Measurements from ENCODE around the gene KITLG. TPM values are rescaled to one million over a fixed set of nuclear protein-coding genes. Genes with fewer than 3 reads are reported as not detected.

Gene KITLG
- total RNA-seq, 1 donor from 2014 or later = 77.5 TPM

DNA sequence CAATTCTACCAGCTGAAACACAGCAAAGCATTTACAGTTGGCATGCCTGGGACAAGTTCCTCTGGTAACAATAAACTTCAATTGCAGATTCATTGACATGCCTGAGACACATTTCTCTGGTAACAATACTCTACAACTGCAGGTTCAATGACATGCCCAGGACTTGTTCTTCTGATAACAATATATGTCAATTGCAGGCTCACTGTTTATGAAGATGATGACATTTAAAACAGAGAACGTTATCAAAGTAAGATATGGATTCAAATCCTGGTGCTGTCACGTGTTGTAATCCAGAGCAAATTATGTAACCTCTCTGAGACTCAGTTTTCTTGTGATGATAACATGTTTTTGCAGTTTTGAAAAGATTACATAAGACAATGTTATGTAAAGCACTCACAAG lies 20.5 kb downstream of the KITLG start:
- ATAC-seq (peak in 1 of 2 donors; percentile 22), DNase-seq (no peak)
- H3K9me3 ChIP-seq = no peaks in the 10 kb centered on the region
- H3K4me1 ChIP-seq = peaks cover 41% of the 10 kb centered on the region
- TF ChIP-seq CTCF (IDR thresholded peaks at IDR 0.05) = no peak
- intact Hi-C loops (cut with DNase I) = no loop called here
- no peaks in the 10 kb centered on the region for H3K27me3 ChIP-seq (ENCODE audit: low read depth)
- peak overlapping the region; percentile 51 for H3K27ac ChIP-seq
- no peak overlapping the region for H3K4me3 ChIP-seq
- no peaks in the 10 kb centered on the region for H3K36me3 ChIP-seq

DNA sequence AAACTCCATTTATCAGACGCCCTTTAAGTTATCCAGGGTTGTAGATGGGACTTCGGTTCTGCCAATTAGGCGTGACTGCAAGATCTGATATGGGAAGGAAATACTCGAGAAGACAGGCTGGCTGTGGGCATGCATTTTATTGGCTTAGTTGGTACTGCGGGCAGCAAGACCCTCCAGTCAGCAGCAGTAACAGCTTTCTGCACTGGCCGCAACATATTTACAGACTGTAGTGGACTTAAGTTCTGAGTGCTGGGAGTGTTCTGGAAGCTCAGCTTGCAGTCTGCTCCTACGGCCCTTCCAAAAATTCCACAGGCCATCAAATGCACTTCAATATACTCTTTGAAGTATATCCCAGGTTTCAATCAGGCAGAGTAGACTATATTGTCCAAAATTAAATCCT lies 21.1 kb downstream of the KITLG start:
- no peaks in the 10 kb centered on the region for H3K27me3 ChIP-seq (ENCODE audit: low read depth)
- ATAC-seq (peak; percentile 69 to 77), DNase-seq (no peak)
- H3K27ac ChIP-seq = peak overlapping the region; percentile 51
- H3K9me3 ChIP-seq = no peaks in the 10 kb centered on the region
- H3K4me3 ChIP-seq = no peak overlapping the region
- H3K4me1 ChIP-seq = peaks cover 45% of the 10 kb centered on the region
- no peaks in the 10 kb centered on the region for H3K36me3 ChIP-seq
- TF ChIP-seq CTCF (IDR thresholded peaks at IDR 0.05) = no peak
- intact Hi-C loops (cut with DNase I) = no loop called here

DNA sequence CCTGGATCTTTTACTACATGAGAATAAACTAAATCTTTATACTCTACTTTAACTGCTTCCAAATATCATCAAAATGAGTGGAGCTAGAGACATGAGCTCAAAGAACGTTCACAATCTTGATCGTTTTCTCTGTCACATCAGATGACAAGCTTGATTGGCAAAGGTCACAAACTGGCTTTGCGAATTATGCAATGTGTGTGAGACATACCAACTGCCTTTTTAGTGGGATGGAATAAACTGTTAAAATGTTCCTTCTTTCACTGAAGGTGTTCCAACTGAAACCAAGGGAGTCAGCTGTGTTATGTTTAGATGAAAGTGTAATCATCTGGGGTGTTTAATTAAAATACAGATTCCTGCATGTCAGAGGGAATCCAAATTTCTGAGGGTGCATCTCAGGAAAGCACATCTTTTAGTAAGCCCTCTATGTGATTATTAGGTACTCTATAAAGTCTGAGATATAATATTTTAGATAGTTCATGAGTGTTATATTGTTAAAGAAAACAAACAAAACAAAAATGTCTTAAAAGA lies 21.9 kb downstream of the KITLG start:
- Histone ChIP-seq H3K4me3 (no peak overlapping the region), H3K27ac (peak overlapping the region; percentile 51), H3K36me3 (no peaks in the 10 kb centered on the region), H3K27me3 (ENCODE audit: low read depth) (no peaks in the 10 kb centered on the region), H3K4me1 (peaks cover 48% of the 10 kb centered on the region), H3K9me3 (no peaks in the 10 kb centered on the region)
- intact Hi-C loops (cut with DNase I) = no loop called here
- TF ChIP-seq CTCF (IDR thresholded peaks at IDR 0.05) = no peak
- DNase-seq (no peak), ATAC-seq (peak in 1 of 2 donors; percentile 25)

GRCh38 chr12:88556213-88556774 lies 24.0 kb downstream of the KITLG start:
- DNase-seq (no peak), ATAC-seq (no peak)
- intact Hi-C loops (cut with DNase I) = no loop called here
- Histone ChIP-seq H3K27me3 (ENCODE audit: low read depth) (no peaks in the 10 kb centered on the region), H3K9me3 (no peaks in the 10 kb centered on the region), H3K36me3 (no peaks in the 10 kb centered on the region), H3K4me3 (no peak overlapping the region), H3K4me1 (peaks cover 61% of the 10 kb centered on the region), H3K27ac (no peak overlapping the region)
- TF ChIP-seq CTCF (IDR thresholded peaks at IDR 0.05) = no peak

DNA sequence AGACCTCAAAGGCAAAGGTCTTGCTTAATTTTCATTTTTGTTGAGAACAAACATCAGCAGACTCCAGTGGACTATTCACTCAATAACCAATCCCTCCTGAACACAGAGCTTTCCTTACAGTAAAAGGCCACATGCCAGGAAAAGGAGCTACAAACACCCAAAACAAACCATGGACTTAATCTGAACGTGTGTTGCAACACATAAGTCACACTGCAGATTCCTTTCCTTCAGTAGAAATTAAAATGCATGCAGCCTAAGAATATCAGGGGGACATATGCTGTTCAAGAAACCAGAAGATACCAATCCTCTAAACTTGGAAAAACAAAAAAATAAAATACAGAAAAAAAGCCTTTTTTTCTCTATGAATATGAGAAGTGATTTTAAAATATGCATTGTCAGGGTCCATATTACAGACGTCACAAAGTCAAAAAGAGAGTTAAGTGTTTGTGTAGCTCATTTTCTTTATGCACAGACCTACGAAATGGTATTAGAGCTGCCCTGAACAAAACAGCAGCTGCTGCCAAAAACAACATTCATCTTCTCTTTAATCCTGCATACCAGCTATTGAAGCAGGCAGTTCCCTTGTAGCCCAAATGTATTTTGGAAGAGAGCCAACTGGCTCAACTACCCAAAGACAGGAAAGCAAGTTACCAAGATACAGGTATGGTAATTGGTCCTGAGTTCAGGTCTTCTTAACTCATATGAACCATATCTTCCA lies 26.2 kb downstream of the KITLG start:
- intact Hi-C loops (cut with DNase I) = no loop called here
- DNase-seq (no peak), ATAC-seq (peak; percentile 52 to 77)
- no peaks in the 10 kb centered on the region for H3K36me3 ChIP-seq
- H3K4me1 ChIP-seq = peaks cover 66% of the 10 kb centered on the region
- H3K27ac ChIP-seq = peak overlapping the region; percentile 9
- H3K27me3 ChIP-seq (ENCODE audit: low read depth) = no peaks in the 10 kb centered on the region
- no peaks in the 10 kb centered on the region for H3K9me3 ChIP-seq
- TF ChIP-seq CTCF (IDR thresholded peaks at IDR 0.05) = no peak
- no peak overlapping the region for H3K4me3 ChIP-seq

All from lower lobe of right lung (tissue), 2 donors.